Urinary bladder (tissue), 4 donors: Measurements from ENCODE around the gene METTL8. TPM values are rescaled to one million over a fixed set of nuclear protein-coding genes. Genes with fewer than 3 reads are reported as not detected.
"Not testable (repeated sequence)": the region's sequence is repeated elsewhere in the genome, so short reads cannot be mapped to it uniquely, and the experiment has no call there.

Experiments
- DNase-seq: peaks from one replicate; pipeline ENCODE4 v3.0.0-alpha.2; 2015; ENCODE audit errors: extremely low spot score
- H3K27ac ChIP-seq: one replicate; pipeline ENCODE4 v1.5.1; 2013; ENCODE audit warnings: low read depth, mild to moderate bottlenecking, moderate library complexity
- H3K36me3 ChIP-seq: one replicate; pipeline ENCODE4 v1.6.1; 2013; ENCODE audit warnings: mild to moderate bottlenecking, moderate library complexity; ENCODE audit not compliant: insufficient read depth
- H3K4me1 ChIP-seq: one replicate; pipeline ENCODE4 v1.6.1; 2013; ENCODE audit warnings: mild to moderate bottlenecking, moderate library complexity; ENCODE audit not compliant: insufficient read depth
- H3K4me3 ChIP-seq: one replicate; pipeline ENCODE4 v1.5.1; 2013; ENCODE audit warnings: low read depth, low read length
- WGBS: extraction: QIAGEN DNeasy Blood & Tissue Kit; methylation state at CpG from one replicate; pipeline ENCODE4 v1.1.7; 2013; 5-methylcytosine and 5-hydroxymethylcytosine counted together
- polyA plus RNA-seq: library from polyadenylated mRNA; stranded (reverse); fragments of 200-250 nt; gene quantifications from one replicate; pipeline ENCODE4 v1.2.3, GENCODE V29; 2013
- total RNA-seq: library from RNA; depleted of rRNA; stranded (reverse); fragments of >200 nt; gene quantifications from one replicate; pipeline ENCODE4 v1.2.3, GENCODE V29; 2014
- donor health status: healthy with polysubstance abuse.
- donor health status: healthy.

METTL8 gene
- total and polyA plus RNA-seq, 2 donors = 13.1 to 31.2 TPM

DNA sequence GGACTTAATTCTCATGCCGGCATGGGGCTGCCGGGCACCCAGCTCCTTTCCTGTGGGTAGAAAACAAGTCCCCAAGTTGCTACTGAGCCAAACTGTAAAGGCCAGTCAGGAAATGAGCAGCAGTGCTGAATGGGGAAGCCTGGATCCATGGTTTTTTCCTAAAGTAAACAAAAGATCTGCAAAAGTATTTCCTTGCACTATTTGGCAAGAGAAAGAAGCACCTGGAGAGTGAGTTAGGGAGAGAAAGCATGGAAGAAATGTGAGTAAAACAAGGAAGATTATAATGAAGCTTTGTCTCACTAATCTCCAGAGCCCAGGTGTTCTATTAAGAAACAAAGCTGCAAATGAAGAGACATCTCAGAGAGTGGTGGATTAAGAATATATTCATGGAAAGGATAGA lies 117.6 kb downstream of the METTL8 start:
- WGBS = 19% methylated on average over 2 of the region's 2 CpGs
- no peaks in the 10 kb centered on the region for H3K4me1 ChIP-seq
- H3K36me3 ChIP-seq = no peaks in the 10 kb centered on the region
- H3K4me3 ChIP-seq = no peak overlapping the region
- DNase-seq = no peak
- no peak overlapping the region for H3K27ac ChIP-seq

DNA sequence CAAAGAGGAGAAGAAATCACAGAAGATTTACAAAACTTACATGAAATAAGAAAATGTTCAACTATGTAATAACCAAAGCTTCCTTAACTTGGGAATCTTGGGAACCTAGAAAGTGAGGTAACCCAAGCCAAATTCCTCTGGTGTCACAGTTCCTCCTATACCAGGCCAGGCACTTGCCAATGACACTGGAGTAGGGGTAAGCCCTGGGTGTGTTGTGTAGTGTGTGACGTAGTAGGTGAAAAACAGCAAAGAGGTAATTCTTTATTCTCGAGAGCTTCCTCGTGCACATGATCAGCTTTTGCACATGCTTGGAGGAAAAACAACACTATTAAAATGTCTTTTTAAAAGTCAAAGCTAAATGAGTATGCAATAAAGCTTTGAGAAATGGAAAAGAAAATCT lies 118.0 kb downstream of the METTL8 start:
- no peak overlapping the region for H3K4me3 ChIP-seq
- H3K27ac ChIP-seq = no peak overlapping the region
- no peaks in the 10 kb centered on the region for H3K4me1 ChIP-seq
- no peak for DNase-seq
- H3K36me3 ChIP-seq = no peaks in the 10 kb centered on the region
- 41% methylated on average over 3 of the region's 3 CpGs for WGBS

DNA sequence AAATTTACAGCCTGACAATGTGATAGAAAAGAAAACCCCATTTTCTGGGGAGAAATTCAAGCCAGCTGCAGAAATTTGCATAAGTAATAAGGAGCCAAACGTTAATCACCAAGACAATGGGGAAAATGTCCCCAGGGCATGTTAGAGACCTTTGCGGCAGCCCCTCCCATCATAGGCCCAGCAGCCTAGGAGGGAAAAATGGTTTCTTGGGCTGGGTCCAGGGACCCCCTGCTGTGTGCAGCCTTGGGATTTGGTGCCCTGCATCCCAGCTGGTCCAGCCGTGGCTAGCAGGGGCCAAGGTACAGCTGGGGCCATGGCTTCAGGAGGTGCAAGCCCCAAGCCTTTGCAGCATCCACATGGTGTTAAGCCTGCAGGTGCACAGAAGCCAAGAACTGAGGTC lies 121.6 kb downstream of the METTL8 start:
- H3K4me3 ChIP-seq, DNase-seq, H3K4me1 ChIP-seq, H3K27ac ChIP-seq, H3K36me3 ChIP-seq: not testable (repeated sequence)
- 95% methylated on average over 3 of the region's 3 CpGs for WGBS

DNA sequence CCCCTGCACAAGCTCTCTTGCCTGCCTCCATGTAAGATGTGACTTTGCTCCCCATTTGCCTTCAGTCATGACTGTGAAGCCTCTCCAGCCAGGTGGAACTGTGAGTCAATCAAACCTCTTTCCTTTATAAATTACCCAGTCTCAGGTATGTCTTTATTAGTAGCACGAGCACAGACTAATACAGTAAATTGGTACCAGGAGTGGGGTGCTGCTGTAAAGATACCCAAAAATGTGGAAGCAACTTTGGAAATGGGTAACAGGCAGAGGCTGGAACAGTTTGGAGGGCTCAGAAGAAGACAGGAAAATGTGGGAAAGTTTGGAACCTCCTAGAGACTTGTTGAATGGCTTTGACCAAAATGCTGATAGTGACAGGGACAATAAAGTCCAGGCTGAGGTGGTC lies 122.2 kb downstream of the METTL8 start:
- H3K4me3 ChIP-seq, H3K36me3 ChIP-seq, H3K4me1 ChIP-seq, DNase-seq, H3K27ac ChIP-seq: not testable (repeated sequence)
- WGBS = 94% methylated on average over 1 of the region's 1 CpG

DNA sequence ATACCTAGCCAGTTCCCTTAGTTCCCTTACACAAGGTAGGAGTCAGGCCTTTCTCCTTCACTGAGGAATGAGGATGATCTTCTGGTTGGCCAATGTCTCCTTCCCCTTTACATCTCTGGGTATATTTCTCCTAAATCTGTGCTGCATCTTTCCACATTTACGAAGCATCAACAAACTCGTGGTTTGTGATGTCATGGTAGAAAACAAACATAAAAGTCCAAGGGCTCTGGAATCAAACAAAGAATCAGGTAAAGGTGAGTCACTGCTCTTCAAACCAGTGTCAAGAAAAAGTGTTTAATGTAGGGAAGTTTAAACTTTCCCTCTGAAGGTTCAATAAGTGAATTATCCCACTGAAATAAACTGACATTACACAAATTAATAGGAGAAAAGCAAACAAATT lies 122.9 kb downstream of the METTL8 start:
- H3K36me3 ChIP-seq = no peaks in the 10 kb centered on the region
- H3K27ac ChIP-seq = no peak overlapping the region
- no peak for DNase-seq
- H3K4me1 ChIP-seq = no peaks in the 10 kb centered on the region
- WGBS = 91% methylated on average over 2 of the region's 2 CpGs
- H3K4me3 ChIP-seq = no peak overlapping the region

DNA sequence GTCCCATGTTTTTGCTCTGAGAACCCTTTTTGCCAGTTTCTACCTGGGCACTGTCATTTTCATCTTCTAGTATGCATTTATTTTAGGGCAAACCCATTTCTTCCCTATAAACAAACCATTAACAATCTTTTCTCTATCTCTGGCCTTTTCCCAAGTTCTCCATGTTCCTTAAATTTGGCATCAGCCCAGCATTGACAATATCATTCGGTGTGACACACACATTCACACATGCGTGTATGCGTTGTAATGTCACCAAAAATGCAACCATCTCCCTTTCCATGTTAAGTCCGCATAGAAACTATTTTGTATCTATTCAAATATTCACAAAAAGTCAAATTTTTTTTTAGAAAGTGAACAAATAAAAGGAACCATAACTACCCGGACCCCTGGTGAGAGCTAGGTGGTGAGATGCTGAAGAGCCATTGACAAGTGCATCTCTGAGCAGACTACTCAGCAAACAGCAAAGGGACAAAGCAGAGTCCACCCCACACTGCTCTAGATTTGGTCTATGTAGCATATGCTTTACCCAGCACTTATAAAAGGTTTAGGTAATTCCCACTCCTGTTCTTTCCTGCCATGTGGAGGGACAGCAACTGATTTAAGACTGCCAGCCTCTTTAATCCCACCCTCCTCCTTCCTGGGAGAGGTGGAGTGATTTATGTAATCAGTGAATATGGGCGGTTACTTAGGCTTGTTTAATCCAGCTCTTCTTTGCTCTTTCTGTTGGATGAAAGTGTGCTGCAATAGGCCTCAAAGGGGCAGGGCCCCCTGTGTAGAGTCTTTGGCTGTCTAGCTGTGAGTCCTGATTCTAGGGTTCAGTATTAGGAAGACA lies 124.1 kb downstream of the METTL8 start:
- Histone ChIP-seq H3K27ac (no peak overlapping the region), H3K4me1 (no peaks in the 10 kb centered on the region), H3K36me3 (no peaks in the 10 kb centered on the region), H3K4me3 (no peak overlapping the region)
- DNase-seq = no peak
- 87% methylated on average over 6 of the region's 6 CpGs for WGBS

DNA sequence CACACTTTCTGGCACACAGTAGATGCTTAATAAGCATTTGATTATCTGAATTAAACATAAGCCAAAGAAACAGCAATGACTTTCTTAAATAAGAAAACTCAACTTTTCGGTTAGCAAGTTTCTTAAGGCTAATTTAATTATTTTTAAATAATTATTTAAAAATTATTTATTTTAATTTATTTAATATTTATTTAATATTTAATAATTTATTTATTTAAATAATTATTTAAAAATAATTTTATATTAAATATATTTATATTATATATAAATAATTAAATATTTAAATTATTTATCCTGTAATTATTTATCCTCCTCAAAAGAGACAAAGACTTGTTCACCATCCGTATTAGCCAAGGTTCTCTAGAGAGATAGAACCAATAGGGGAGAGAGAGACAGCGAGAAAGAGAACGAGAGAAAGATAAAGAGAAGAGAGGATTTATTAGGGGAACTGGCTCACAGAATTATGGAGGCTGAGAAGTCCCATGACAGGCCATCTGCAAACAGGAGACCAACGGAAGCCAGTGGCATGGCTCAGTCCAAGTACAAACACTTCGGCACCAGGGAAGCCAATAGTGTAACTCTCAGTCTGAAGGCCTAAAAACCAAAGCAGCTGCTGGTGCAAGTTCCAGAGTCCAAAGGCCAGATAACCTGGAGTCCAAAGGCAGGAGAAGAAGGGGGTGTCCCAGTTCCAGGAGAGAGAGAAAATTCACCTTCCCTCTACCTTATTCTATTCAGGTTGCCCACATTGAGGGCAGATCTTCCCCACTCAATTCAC lies 125.3 kb downstream of the METTL8 start:
- WGBS = 98% methylated on average over 6 of the region's 6 CpGs
- no peaks in the 10 kb centered on the region for H3K4me1 ChIP-seq
- no peak overlapping the region for H3K4me3 ChIP-seq
- no peak for DNase-seq
- H3K36me3 ChIP-seq = no peaks in the 10 kb centered on the region
- H3K27ac ChIP-seq = no peak overlapping the region

DNA sequence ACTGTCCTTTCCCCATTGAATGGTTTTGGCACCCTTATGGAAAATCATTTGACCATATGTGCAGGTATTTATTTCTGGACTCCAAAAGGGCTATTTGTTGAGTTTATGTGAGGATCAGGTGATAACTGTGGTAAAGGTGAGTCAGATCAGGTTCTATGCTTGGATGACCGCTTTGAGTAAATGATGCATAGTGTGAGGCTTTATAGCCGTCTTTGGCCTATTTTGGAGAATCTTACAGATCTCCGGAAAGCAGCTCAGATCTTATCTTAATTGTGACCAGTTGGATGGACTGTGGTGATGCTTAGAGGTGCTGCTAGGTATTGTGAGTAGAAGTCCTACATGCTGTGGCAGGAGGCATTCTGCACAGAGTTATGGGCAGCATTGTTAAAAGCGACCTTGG lies 126.2 kb downstream of the METTL8 start:
- no peaks in the 10 kb centered on the region for H3K4me1 ChIP-seq
- no peak for DNase-seq
- 91% methylated on average over 4 of the region's 4 CpGs for WGBS
- H3K36me3 ChIP-seq = no peaks in the 10 kb centered on the region
- no peak overlapping the region for H3K27ac ChIP-seq
- H3K4me3 ChIP-seq = no peak overlapping the region

DNA sequence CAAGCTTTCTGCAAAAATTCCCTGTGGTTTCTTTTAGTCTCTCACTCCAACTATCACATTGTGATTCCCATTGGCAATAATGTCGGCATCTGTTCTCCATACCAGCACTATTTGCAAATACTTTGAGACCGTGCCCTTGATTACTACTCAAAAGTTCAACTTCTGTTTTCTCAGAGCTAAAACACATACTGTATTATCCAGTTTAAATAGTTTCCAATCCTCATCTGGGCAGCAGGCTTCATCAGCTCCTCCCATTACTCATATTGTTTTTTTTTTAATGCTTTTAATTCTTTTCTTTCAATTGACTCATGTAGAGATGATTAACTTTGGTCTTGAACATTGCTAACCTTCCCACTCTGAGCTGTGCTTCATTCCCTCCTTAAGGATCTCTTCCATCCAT lies 135.8 kb downstream of the METTL8 start:
- Histone ChIP-seq H3K27ac (no peak overlapping the region), H3K4me1 (no peaks in the 10 kb centered on the region), H3K4me3 (no peak overlapping the region), H3K36me3 (no peaks in the 10 kb centered on the region)
- no peak for DNase-seq
- WGBS = 87% methylated on average over 2 of the region's 2 CpGs

DNA sequence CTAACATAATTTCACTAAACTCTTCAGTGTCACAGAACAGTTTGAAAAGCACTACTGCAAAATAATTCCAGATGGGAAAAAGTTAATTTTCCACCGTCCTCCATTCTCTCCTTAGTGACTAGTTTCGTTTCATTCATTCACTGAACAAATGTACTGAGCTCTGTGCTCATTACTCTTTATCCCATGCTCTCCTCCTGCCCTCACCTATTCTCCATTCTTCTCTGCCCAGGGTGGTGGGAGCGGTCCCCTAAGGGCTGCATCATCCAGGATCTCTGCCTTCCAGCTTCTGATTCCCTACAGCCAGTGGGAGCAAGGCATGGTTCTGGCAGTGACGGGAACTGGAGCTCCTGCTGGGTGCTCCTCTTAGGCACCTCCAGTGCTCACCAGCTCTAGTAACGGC lies 139.2 kb downstream of the METTL8 start:
- 90% methylated on average over 5 of the region's 5 CpGs for WGBS
- Histone ChIP-seq H3K27ac (no peak overlapping the region), H3K4me1 (no peaks in the 10 kb centered on the region), H3K4me3 (no peak overlapping the region), H3K36me3 (no peaks in the 10 kb centered on the region)
- no peak for DNase-seq

DNA sequence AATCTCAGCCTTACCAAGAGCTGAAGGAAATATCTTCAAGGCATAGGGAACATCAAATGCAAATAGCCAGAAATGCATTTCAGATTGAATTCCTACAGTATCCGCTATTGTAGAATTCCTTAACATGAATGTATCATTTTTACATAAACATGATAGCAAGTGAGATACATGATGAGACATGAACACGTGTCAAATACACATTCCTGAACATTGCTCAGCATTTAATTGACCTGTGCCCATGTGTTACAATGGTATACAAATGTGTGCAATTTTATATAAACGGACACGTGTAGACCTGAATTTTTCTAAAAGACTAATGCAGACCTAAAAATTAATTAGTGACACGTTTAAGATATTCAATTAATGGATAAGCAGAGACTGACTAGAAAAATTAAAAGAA lies 140.1 kb downstream of the METTL8 start:
- no peak overlapping the region for H3K27ac ChIP-seq
- H3K4me3 ChIP-seq = no peak overlapping the region
- no peaks in the 10 kb centered on the region for H3K36me3 ChIP-seq
- H3K4me1 ChIP-seq = no peaks in the 10 kb centered on the region
- 86% methylated on average over 5 of the region's 5 CpGs for WGBS
- DNase-seq = no peak

DNA sequence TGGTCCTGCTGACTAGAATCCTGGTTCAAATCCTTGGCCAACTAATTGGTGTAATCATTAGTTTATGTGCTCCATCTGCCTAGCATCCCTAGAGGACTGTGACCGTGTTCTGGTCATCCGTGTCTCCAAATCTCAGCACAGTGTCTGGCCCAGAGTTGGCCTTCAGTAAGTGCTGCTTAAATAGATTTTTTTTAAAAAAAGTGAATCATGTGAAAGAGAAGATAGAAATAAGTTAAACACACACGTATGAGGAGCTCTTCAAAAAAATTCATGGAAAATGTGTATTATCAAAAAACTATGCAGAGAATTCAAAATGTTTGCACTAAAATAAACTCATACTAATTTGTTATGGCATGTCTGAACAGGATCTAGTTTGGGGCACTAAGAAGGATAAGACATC lies 143.8 kb downstream of the METTL8 start:
- WGBS = 77% methylated on average over 3 of the region's 3 CpGs

DNA sequence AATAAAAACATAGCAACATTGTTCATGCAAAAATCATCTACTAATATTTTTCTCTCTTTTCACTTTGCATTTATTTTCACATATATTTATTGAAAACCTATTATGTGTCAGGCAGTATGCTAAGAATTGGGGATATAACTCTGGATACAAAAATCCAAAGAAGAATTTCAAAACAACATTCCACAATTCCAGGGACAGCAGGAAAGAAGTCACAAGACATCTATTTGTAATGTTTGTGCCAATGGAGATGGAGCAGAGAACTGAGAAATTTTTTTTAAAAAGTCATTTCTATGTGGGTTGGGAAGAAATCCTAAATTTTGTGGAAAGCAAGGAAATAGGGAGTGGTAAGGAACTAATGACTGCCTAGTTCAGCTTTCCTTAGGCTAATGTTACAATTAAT lies 144.5 kb downstream of the METTL8 start:
- no peak for DNase-seq
- no peak overlapping the region for H3K27ac ChIP-seq
- H3K4me1 ChIP-seq = no peaks in the 10 kb centered on the region
- H3K36me3 ChIP-seq = no peaks in the 10 kb centered on the region
- no peak overlapping the region for H3K4me3 ChIP-seq

More for the DNA sequence above, 143.8 kb downstream of the METTL8 start:
- Histone ChIP-seq H3K4me1 (no peaks in the 10 kb centered on the region), H3K27ac (no peak overlapping the region), H3K36me3 (no peaks in the 10 kb centered on the region), H3K4me3 (no peak overlapping the region)
- DNase-seq = no peak

DNA sequence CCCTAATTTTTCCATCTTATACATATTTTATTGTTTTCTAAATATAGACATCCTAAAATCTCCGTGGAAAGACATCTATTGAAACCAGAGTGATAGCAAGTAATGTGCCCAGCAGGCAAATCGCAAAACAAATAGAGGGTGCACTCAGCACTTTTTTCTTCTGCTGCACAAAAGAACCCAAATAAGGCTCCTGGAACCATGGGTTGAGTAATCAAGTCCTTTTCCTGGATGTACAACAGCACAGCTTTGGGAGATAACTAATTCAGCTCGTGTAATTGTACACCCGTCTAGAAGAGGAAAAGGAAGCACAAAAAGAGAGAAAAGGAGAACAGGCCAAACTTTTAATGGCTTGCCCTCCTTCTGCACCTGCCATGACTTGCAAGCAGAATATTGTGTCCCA lies 146.2 kb downstream of the METTL8 start:
- 39% methylated on average over 4 of the region's 4 CpGs for WGBS
- no peak for DNase-seq
- Histone ChIP-seq H3K36me3 (no peaks in the 10 kb centered on the region), H3K4me3 (no peak overlapping the region), H3K27ac (no peak overlapping the region), H3K4me1 (no peaks in the 10 kb centered on the region)
